ENCODE data around the gene ASTN2.
A peak's percentile ranks its signal among the peaks of the same experiment; 100 is the strongest.

ASTN2 gene

DNA sequence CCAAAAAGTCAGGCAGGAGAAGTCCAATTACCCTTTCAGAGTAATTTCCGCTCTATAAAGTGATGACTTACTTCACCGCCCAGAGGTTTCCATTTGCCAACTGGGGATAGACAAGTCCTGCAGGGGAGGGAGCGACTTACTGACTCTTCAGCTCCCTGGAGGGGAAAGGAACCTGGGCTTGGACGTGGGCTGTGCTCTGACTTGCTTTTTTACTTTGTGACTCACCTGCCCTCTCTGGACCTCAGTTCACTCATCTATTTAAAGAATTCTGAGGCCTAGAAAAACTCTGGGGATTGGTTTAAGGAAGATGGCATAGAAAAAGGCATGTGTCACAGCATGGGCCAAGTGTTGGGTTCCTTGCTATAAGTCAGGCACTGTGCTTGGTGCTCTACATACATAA lies 908.2 kb downstream of the ASTN2 start:
- Mint-ChIP-seq H3K36me3 (no peaks in the 10 kb centered on the region), H3K4me3 (no peak overlapping the region), H3K27me3 (no peaks in the 10 kb centered on the region), H3K4me1 (peaks cover 15% of the 10 kb centered on the region), H3K27ac (no peak overlapping the region), H3K9me3 (peaks cover 15% of the 10 kb centered on the region)
- DNase-seq (ENCODE audit: low spot score in 2 of 2) (no peak), ATAC-seq (ENCODE audit: low read depth) (no peak)

- H3K9me3 Mint-ChIP-seq, result peaks cover 13% of the 10 kb centered on the region
- no peak overlapping the region for H3K27ac Mint-ChIP-seq
- H3K4me1 Mint-ChIP-seq, result peaks cover 15% of the 10 kb centered on the region
- DNase-seq (ENCODE audit: low spot score in 2 of 2) (no peak), ATAC-seq (ENCODE audit: low read depth) (peak; percentile 82)
- no peaks in the 10 kb centered on the region for H3K27me3 Mint-ChIP-seq
- H3K36me3 Mint-ChIP-seq, result no peaks in the 10 kb centered on the region
- no peak overlapping the region for H3K4me3 Mint-ChIP-seq
Observed at GRCh38 chr9:116504893-116505480, 909.9 kb downstream of the ASTN2 start.

DNA sequence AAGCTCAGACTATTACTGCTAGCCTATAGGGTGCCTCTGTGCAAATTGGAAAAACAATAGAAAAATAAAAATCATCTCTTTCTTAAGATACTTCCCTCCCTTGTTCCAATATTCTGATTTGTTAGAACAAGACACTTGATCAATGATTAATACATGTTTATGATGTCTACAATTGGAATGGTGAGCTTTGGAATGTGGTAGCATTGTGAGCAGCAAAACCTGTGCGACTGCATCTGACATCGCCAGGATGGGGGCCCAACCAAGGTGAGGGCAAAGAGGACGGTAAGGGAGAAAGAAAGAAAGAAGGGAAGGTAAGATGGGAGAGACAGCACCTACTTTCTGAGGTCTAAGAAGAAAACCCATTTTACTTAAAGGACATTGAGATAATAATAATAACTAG lies 910.8 kb downstream of the ASTN2 start:
- no peak for DNase-seq (ENCODE audit: low spot score in 2 of 2)
- peaks cover 15% of the 10 kb centered on the region for H3K4me1 Mint-ChIP-seq
- no peaks in the 10 kb centered on the region for H3K27me3 Mint-ChIP-seq
- no peak for ATAC-seq (ENCODE audit: low read depth)
- peaks cover 10% of the 10 kb centered on the region for H3K9me3 Mint-ChIP-seq
- no peak overlapping the region for H3K4me3 Mint-ChIP-seq
- no peaks in the 10 kb centered on the region for H3K36me3 Mint-ChIP-seq
- H3K27ac Mint-ChIP-seq, result no peak overlapping the region

- Mint-ChIP-seq H3K4me3 (no peak overlapping the region), H3K27me3 (no peaks in the 10 kb centered on the region), H3K36me3 (no peaks in the 10 kb centered on the region), H3K9me3 (peaks cover 10% of the 10 kb centered on the region), H3K4me1 (peaks cover 15% of the 10 kb centered on the region), H3K27ac (no peak overlapping the region)
- ATAC-seq (ENCODE audit: low read depth), result no peak
- DNase-seq (ENCODE audit: low spot score in 2 of 2), result no peak
Observed at GRCh38 chr9:116502746-116503145, 912.1 kb downstream of the ASTN2 start.

GRCh38 chr9:116501871-116502270 lies 913.0 kb downstream of the ASTN2 start:
- ATAC-seq (ENCODE audit: low read depth) (no peak), DNase-seq (ENCODE audit: low spot score in 2 of 2) (no peak)
- Mint-ChIP-seq H3K27me3 (no peaks in the 10 kb centered on the region), H3K27ac (no peak overlapping the region), H3K9me3 (peaks cover 9% of the 10 kb centered on the region), H3K4me3 (no peak overlapping the region), H3K4me1 (peaks cover 15% of the 10 kb centered on the region), H3K36me3 (no peaks in the 10 kb centered on the region)

- H3K4me3 Mint-ChIP-seq, result no peak overlapping the region
- no peak for ATAC-seq (ENCODE audit: low read depth)
- H3K27me3 Mint-ChIP-seq, result no peaks in the 10 kb centered on the region
- H3K9me3 Mint-ChIP-seq, result peaks cover 9% of the 10 kb centered on the region
- H3K27ac Mint-ChIP-seq, result no peak overlapping the region
- no peak for DNase-seq (ENCODE audit: low spot score in 2 of 2)
- peaks cover 8% of the 10 kb centered on the region for H3K4me1 Mint-ChIP-seq
- H3K36me3 Mint-ChIP-seq, result no peaks in the 10 kb centered on the region
Observed at GRCh38 chr9:116499986-116500871, 914.6 kb downstream of the ASTN2 start.

DNA sequence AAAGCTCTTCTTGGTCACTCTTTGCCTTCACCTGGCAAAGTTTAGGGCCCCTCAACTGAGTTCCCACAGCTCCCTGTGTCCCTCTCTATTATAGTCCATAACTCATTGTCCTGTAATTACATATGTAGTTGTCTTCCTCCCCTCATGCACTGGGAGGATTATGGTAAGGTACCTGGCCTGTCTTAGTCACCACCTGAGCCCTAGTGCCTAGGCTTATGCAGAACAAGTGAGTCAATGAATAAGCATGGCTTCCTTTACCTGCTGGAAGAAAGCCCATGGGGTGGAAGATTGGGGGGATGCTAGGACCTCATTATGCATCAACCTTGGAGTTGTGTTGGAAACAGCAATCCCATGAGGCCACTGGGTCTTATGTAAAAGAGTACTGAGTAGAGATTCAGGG lies 915.4 kb downstream of the ASTN2 start:
- Mint-ChIP-seq H3K36me3 (no peaks in the 10 kb centered on the region), H3K4me3 (no peak overlapping the region), H3K27me3 (no peaks in the 10 kb centered on the region), H3K9me3 (peaks cover 9% of the 10 kb centered on the region), H3K27ac (no peak overlapping the region), H3K4me1 (peaks cover 8% of the 10 kb centered on the region)
- no peak for DNase-seq (ENCODE audit: low spot score in 2 of 2)
- ATAC-seq (ENCODE audit: low read depth), result no peak

GRCh38 chr9:116497095-116497890 lies 917.6 kb downstream of the ASTN2 start:
- DNase-seq (ENCODE audit: low spot score in 2 of 2) (no peak), ATAC-seq (ENCODE audit: low read depth) (no peak)
- Mint-ChIP-seq H3K9me3 (peaks cover 4% of the 10 kb centered on the region), H3K27me3 (no peaks in the 10 kb centered on the region), H3K27ac (no peak overlapping the region), H3K36me3 (no peaks in the 10 kb centered on the region), H3K4me3 (no peak overlapping the region), H3K4me1 (peaks cover 3% of the 10 kb centered on the region)

DNA sequence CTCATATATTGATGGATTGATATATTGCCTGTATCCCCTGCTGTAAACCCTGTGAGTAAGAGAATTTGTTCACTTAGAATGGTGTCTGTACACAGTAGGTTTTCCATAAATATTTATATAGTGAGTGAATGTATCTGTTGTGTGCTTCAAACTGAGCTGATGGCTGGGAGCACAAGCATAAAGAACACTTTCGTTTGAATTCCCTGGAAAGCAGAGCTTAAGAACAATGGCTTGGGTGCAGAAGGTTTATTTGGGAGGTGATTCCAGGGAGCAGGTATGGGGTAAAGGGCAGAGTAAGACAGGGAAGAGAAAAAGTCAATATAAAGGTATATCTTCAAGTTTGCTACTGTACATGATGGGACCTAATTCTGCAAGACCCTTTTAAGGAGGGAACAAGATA lies 918.7 kb downstream of the ASTN2 start:
- Mint-ChIP-seq H3K36me3 (no peaks in the 10 kb centered on the region), H3K27me3 (no peaks in the 10 kb centered on the region), H3K4me1 (no peaks in the 10 kb centered on the region), H3K9me3 (no peaks in the 10 kb centered on the region), H3K4me3 (no peak overlapping the region), H3K27ac (no peak overlapping the region)
- DNase-seq (ENCODE audit: low spot score in 2 of 2), result no peak
- ATAC-seq (ENCODE audit: low read depth), result no peak

GRCh38 chr9:116495725-116496124 lies 919.1 kb downstream of the ASTN2 start:
- Mint-ChIP-seq H3K4me1 (no peaks in the 10 kb centered on the region), H3K27me3 (no peaks in the 10 kb centered on the region), H3K4me3 (no peak overlapping the region), H3K27ac (no peak overlapping the region), H3K36me3 (no peaks in the 10 kb centered on the region), H3K9me3 (no peaks in the 10 kb centered on the region)
- no peak for DNase-seq (ENCODE audit: low spot score in 2 of 2)
- ATAC-seq (ENCODE audit: low read depth), result no peak

- no peak for DNase-seq (ENCODE audit: low spot score in 2 of 2)
- Mint-ChIP-seq H3K27ac (no peak overlapping the region), H3K36me3 (no peaks in the 10 kb centered on the region), H3K27me3 (no peaks in the 10 kb centered on the region), H3K9me3 (no peaks in the 10 kb centered on the region), H3K4me3 (no peak overlapping the region), H3K4me1 (no peaks in the 10 kb centered on the region)
- ATAC-seq (ENCODE audit: low read depth), result no peak
Observed at GRCh38 chr9:116494815-116495634, 919.8 kb downstream of the ASTN2 start.

DNA sequence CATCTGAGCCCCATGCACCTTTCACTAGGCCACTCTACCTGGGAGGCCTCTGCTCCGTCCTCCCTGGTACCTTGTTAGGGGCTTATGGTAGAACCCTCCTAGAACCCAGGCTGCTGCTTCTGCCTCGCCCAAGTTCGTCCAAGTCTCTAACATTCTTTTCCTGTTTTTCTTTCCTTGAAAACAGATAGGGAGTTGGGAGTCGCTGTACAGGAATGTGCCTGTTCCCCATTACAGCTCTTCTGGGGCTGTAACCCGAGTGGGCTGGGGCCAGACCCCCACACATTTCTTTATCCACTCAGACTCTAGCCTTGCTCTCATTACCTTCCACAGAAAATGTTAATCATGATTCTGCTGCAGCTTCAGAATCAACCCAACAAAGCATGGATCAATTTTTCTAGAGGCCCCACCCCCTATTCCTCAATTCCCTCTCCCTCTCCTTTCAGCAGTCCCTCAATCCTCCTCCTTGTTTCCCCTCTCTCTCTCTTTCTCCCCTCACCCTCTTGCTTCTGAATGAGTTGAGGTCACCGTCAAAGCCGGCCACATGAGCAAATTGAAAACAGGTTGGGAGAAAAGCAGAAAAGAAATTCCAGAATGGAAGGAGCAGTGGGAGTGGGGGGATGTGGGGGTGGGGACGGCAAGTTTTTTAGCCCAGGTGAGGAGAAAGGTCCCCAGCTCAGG lies 921.5 kb downstream of the ASTN2 start:
- H3K4me1 Mint-ChIP-seq, result no peaks in the 10 kb centered on the region

GRCh38 chr9:116491659-116492058 lies 923.2 kb downstream of the ASTN2 start:
- Mint-ChIP-seq H3K27ac (no peak overlapping the region), H3K9me3 (no peaks in the 10 kb centered on the region), H3K4me1 (no peaks in the 10 kb centered on the region), H3K4me3 (no peak overlapping the region), H3K27me3 (no peaks in the 10 kb centered on the region), H3K36me3 (no peaks in the 10 kb centered on the region)
- DNase-seq (ENCODE audit: low spot score in 2 of 2), result no peak
- no peak for ATAC-seq (ENCODE audit: low read depth)

More for the DNA sequence above, 921.5 kb downstream of the ASTN2 start:
- no peaks in the 10 kb centered on the region for H3K36me3 Mint-ChIP-seq
- H3K9me3 Mint-ChIP-seq, result no peaks in the 10 kb centered on the region
- DNase-seq (ENCODE audit: low spot score in 2 of 2), result no peak
- no peak overlapping the region for H3K4me3 Mint-ChIP-seq
- no peak for ATAC-seq (ENCODE audit: low read depth)
- no peaks in the 10 kb centered on the region for H3K27me3 Mint-ChIP-seq
- no peak overlapping the region for H3K27ac Mint-ChIP-seq

All from memory B cell (primary cell).